ENCODE measurements around the gene AGO1.

The AGO1 gene

GRCh38 chr1:35902671-35903070 lies 19.7 kb downstream of the AGO1 start:
- H3K4me3 ChIP-seq (ENCODE audit: low read depth, low read length) = no peak overlapping the region

DNA sequence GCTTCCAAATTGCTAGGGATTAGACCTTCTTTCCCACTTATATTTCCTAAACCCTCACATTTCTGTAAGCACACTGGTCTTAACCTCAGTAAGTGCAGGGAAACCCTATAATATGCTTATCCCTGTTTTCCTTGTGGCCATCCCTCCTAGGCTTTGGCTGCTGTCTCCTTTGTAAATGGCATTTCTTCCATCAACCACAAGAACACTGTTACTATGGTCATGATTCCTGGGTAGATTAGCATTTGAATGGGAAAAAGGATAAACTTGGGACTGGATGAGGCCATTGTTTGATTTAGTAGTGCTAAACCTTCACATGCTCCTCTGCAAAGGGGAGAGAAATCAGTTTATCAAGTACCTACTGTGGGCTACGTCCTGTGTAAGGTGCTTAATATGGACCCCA lies 31.7 kb downstream of the AGO1 start:
- H3K4me3 ChIP-seq (ENCODE audit: low read depth, low read length) = no peak overlapping the region

- no peak overlapping the region for H3K4me3 ChIP-seq (ENCODE audit: low read depth, low read length)
Observed at GRCh38 chr1:35915693-35916092, 32.7 kb downstream of the AGO1 start.

- no peak overlapping the region for H3K4me3 ChIP-seq (ENCODE audit: low read depth, low read length)
Observed at GRCh38 chr1:35923791-35924221, 40.8 kb downstream of the AGO1 start.

GRCh38 chr1:35924838-35925237 lies 41.8 kb downstream of the AGO1 start:
- no peak overlapping the region for H3K4me3 ChIP-seq (ENCODE audit: low read depth, low read length)

- no peak overlapping the region for H3K4me3 ChIP-seq (ENCODE audit: low read depth, low read length)
Observed at GRCh38 chr1:35925741-35926140, 42.7 kb downstream of the AGO1 start.

GRCh38 chr1:35927472-35927871 lies 44.5 kb downstream of the AGO1 start:
- H3K4me3 ChIP-seq (ENCODE audit: low read depth, low read length) = no peak overlapping the region

DNA sequence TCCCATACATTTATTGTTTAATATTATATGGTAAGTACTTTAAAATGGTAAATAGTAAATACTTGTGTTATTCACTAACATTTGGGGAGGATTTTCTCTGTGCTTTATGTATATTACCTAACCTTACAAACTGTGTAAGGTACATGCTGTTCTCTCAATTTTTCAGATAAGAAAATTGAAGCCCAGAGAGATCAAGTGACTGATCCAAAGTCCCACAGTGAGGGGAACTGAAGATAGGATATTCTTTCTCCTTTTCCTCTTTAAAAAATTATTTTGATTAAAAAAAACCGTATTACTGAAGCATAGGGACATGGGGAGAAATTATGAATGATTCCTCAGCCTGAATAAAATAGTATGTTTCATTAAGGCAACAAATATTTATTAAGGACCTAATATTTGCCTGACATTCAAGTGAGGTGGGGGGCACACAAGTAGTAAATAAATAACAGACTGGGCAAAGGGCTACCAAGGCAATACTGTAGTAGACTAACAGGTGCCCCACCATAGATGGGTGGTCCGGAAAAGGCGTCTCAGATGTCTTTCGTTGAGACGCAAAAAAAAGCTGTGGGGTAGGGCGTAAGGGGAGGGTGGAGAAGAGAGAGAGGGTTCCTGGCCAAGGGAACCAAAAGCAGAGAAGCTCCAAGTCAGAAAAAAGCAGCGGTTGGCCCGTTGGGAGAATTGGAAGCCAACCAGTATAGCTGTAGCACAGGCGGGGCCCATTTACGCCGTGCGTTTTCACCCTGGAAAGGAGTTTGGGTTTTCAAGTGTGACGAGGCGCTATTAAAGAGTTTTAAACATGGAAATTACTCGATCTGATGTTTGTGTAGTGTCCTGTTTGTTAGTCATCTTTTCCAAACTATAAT lies 47.0 kb downstream of the AGO1 start:
- H3K4me3 ChIP-seq (ENCODE audit: low read depth, low read length) = peak overlapping the region; percentile 99

GRCh38 chr1:35930593-35931445 lies 47.8 kb downstream of the AGO1 start, which contains the start of gene AGO3:
AGO3 (plus strand) TSS chr1:35931105; CDS start chr1:35931427, 322 bp downstream.
- H3K4me3 ChIP-seq (ENCODE audit: low read depth, low read length) = peak within 1 kb of the TSS; percentile 99

- H3K4me3 ChIP-seq (ENCODE audit: low read depth, low read length) = peak overlapping the region; percentile 99
Observed at GRCh38 chr1:35931446-35932157, 48.6 kb downstream of the AGO1 start.

- peak overlapping the region; percentile 99 for H3K4me3 ChIP-seq (ENCODE audit: low read depth, low read length)
Observed at GRCh38 chr1:35932158-35932636, 49.2 kb downstream of the AGO1 start.

GRCh38 chr1:35932941-35933340 lies 49.9 kb downstream of the AGO1 start:
- no peak overlapping the region for H3K4me3 ChIP-seq (ENCODE audit: low read depth, low read length)

- no peak overlapping the region for H3K4me3 ChIP-seq (ENCODE audit: low read depth, low read length)
Observed at GRCh38 chr1:35935442-35936388, 52.7 kb downstream of the AGO1 start.

DNA sequence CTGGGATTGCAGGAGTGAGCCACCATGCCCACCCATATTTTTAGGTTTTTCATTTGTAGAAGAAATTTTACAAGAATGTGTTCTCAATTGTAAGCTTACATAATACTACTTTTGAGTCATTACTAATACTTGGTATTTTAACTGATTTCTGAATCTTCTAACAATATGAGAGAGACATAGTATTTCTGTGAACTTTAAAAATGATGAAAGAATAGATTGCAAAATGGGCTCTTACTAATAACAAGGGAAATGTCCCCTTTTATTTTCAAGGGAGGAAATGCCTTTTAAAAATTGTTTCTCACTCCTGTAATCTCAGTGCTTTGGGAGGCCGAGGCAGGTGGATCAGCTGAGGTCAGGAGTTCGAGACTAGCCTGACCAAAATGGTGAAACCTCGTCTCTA lies 53.8 kb downstream of the AGO1 start:
- H3K4me3 ChIP-seq (ENCODE audit: low read depth, low read length) = no peak overlapping the region

DNA sequence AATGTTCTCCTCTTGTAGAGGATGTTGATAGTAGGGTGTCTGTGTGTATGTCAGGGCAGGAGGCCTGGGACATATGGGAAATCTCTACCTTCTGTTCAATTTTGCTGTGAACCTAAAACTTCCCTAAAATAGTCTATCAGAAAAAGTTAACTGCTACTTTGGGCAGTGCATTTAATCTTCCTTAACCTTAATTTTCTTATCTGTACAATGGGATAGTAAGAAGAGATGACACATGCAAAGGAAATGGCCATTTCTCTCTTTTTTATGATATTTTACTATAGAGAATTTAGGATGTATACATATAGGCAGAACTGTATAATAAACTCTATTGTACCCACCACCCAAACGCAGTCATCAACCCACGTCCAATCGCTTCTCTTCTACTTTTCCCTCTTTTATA lies 56.5 kb downstream of the AGO1 start:
- no peak overlapping the region for H3K4me3 ChIP-seq (ENCODE audit: low read depth, low read length)

GRCh38 chr1:35945327-35945726 lies 62.3 kb downstream of the AGO1 start:
- no peak overlapping the region for H3K4me3 ChIP-seq (ENCODE audit: low read depth, low read length)

GRCh38 chr1:35947547-35947946 lies 64.5 kb downstream of the AGO1 start:
- no peak overlapping the region for H3K4me3 ChIP-seq (ENCODE audit: low read depth, low read length)

DNA sequence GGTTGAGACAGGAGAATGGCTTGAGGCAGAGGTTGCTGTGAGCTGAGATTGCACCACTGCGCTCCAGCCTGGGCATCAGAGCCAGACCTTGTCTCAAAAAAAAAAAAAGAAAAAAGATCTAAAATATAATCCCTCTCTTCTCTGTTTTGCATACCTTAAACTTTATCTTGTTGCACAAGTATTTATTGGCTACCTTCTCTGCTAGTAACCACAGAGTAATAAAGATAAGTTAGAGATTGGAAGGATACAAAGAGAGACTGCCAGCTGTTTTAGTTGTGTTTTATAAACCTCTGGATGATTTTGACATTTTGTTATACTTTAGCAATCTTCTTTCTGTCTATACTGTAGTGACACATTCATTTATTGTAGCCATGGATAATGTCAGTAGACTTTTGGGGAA lies 75.5 kb downstream of the AGO1 start:
- H3K4me3 ChIP-seq (ENCODE audit: low read depth, low read length) = no peak overlapping the region

DNA sequence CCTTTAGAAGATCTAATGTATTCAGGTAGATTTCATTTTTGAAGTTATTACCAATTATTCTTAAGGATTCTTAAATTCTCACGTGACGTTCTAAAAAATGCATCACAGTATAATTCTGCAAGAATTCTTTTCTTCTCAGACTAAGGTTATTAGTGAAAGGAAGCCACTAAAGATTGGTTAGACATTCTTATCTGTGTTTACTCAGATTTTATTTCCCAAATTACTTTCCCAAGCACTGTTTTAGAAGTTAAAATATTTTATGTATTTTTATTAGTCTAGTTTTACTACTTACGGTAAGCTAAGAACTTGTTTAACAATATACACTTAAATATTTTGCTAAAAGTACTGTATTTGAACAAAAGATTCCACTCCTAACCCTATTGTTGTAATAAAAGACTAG lies 76.3 kb downstream of the AGO1 start:
- H3K4me3 ChIP-seq (ENCODE audit: low read depth, low read length) = no peak overlapping the region

DNA sequence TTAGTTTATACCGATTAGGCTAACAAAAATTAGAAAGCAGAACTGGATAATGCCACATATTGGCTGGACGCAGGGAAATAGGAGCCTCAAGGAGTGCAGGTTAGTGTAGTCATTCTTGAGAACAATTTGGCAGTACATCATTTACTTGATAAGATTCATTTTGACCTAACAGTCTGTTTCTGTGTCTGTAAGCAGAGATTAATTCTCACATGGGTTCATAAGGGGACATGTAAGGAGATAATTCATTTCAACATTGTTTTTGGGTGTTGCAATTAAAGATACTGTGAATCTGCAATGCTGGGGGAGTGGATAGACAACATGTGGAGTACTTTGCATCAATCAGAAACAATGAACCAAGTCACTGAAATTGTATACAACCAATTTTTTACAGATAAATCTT lies 79.9 kb downstream of the AGO1 start:
- H3K4me3 ChIP-seq (ENCODE audit: low read depth, low read length) = no peak overlapping the region

Measured in iPS-11a (cell line).